H54 (cell line): ENCODE measurements around the gene RYR1.
"Not testable (repeated sequence)": the region's sequence is repeated elsewhere in the genome, so short reads cannot be mapped to it uniquely, and the experiment has no call there.

Experiments used
- DNase-seq: peaks from one replicate; pipeline ENCODE4 v3.0.0; 2011; ENCODE audit warnings: low spot score, mixed read lengths; ENCODE audit not compliant: insufficient read length
- FAIRE-seq: peaks from 3 replicates; lab custom pipeline; 2011; peaks lifted over from hg19 to GRCh38; lab: Jason Lieb, UNC
- POLR2A ChIP-seq: IDR thresholded peaks from 2 replicates; pipeline ENCODE4 v1.6.1; 2011; ENCODE audit warnings: low read depth, mild to moderate bottlenecking, low read length

RYR1 gene

GRCh38 chr19:38577826-38578225, 144.3 kb downstream of the RYR1 start:
- no peak for FAIRE-seq
- TF ChIP-seq POLR2A: no peak
- no peak for DNase-seq

- not testable (repeated sequence) for FAIRE-seq, DNase-seq
These were observed 145.8 kb downstream of the RYR1 start for GRCh38 chr19:38579304-38579703.

GRCh38 chr19:38580080-38580479, 146.6 kb downstream of the RYR1 start:
- DNase-seq (no peak), FAIRE-seq (no peak)
- TF ChIP-seq POLR2A: no peak

GRCh38 chr19:38583219-38583984, 149.9 kb downstream of the RYR1 start:
- FAIRE-seq: no peak
- no peak for DNase-seq
- TF ChIP-seq POLR2A: no peak

- no peak for TF ChIP-seq POLR2A
- FAIRE-seq (no peak), DNase-seq (no peak)
These were observed 150.5 kb downstream of the RYR1 start for GRCh38 chr19:38583985-38584305.

- no peak for FAIRE-seq
- no peak for TF ChIP-seq POLR2A
- no peak for DNase-seq
These were observed 154.1 kb downstream of the RYR1 start for GRCh38 chr19:38587562-38587961.

GRCh38 chr19:38588041-38588440, 154.6 kb downstream of the RYR1 start:
- FAIRE-seq (no peak), DNase-seq (no peak)
- no peak for TF ChIP-seq POLR2A

- no peak for TF ChIP-seq POLR2A
- FAIRE-seq: no peak
- no peak for DNase-seq
These were observed 159.4 kb downstream of the RYR1 start for GRCh38 chr19:38592940-38593339.

- no peak for TF ChIP-seq POLR2A
- DNase-seq (no peak), FAIRE-seq (no peak)
These were observed 162.8 kb downstream of the RYR1 start for GRCh38 chr19:38596057-38596981.

- no peak for FAIRE-seq
- TF ChIP-seq POLR2A: no peak
- DNase-seq: no peak
These were observed 163.6 kb downstream of the RYR1 start for GRCh38 chr19:38597075-38597474.

GRCh38 chr19:38599722-38600121, 166.2 kb downstream of the RYR1 start:
- no peak for TF ChIP-seq POLR2A
- FAIRE-seq (no peak), DNase-seq (no peak)

GRCh38 chr19:38602856-38603255, 169.4 kb downstream of the RYR1 start:
- FAIRE-seq, DNase-seq: not testable (repeated sequence)

GRCh38 chr19:38606131-38606530, 172.6 kb downstream of the RYR1 start:
- FAIRE-seq: no peak
- no peak for DNase-seq
- TF ChIP-seq POLR2A: no peak

GRCh38 chr19:38614289-38614688, 180.8 kb downstream of the RYR1 start:
- no peak for DNase-seq
- FAIRE-seq: no peak
- TF ChIP-seq POLR2A: no peak

GRCh38 chr19:38615007-38615581, 181.6 kb downstream of the RYR1 start:
- no peak for TF ChIP-seq POLR2A
- FAIRE-seq (no peak), DNase-seq (no peak)
